IMR-90 (cell line): ENCODE results near the gene TSSK3. TPM values are rescaled to one million over a fixed set of nuclear protein-coding genes. Genes with fewer than 3 reads are reported as not detected.

Source experiments
- ATAC-seq: fragments of 200-7000 bp; cut with Tn5 transposase; 2 replicates; pipeline ENCODE4 v1.9.1; 2020; ENCODE audit warnings: low read depth, mild to moderate bottlenecking, moderate library complexity
- BruUV-seq: library from RNA; stranded (reverse); fragments of 400-500 nt; replicated peaks from 2 replicates; lab custom pipeline; 2021; lab: Mats Ljungman, UMichigan
- CTCF ChIA-PET: fragments of 300-600 bp; formaldehyde crosslinking; extraction: SDS; loops from one replicate; lab custom pipeline; 2021; ENCODE audit warnings: antibody characterized with exemption; lab: Yijun Ruan, JAX
- POLR2A ChIA-PET: fragments of 300-600 bp; sonication (Branson Sonifier 250); formaldehyde crosslinking; loops from one replicate; lab custom pipeline; 2022; ENCODE audit warnings: antibody characterized with exemption; ENCODE audit not compliant: unreplicated experiment; lab: Charles Lee
- DNase-seq: peaks from one replicate; pipeline ENCODE4 v3.0.0; 2013
- H2AFZ ChIP-seq: replicated peaks from 2 replicates; pipeline ENCODE3; 2013; ENCODE audit warnings: low read length, mild to moderate bottlenecking; ENCODE audit not compliant: poor library complexity
- H2AK5ac ChIP-seq: 2 replicates; pipeline ENCODE4 v1.6.1; 2013; ENCODE audit warnings: low read depth, low read length, inconsistent platforms
- H2AK9ac ChIP-seq: replicated peaks from 2 replicates; pipeline ENCODE3; 2013; ENCODE audit warnings: mild to moderate bottlenecking, low read depth, low read length, moderate library complexity; ENCODE audit not compliant: poor library complexity
- H2BK120ac ChIP-seq: 2 replicates; pipeline ENCODE4 v1.6.1; 2013; ENCODE audit warnings: low read depth, low read length, inconsistent platforms
- H2BK15ac ChIP-seq: 3 replicates; pipeline ENCODE4 v1.6.1; 2013; ENCODE audit warnings: low read depth, low read length, inconsistent platforms
- H2BK20ac ChIP-seq: 2 replicates; pipeline ENCODE4 v1.6.1; 2013; ENCODE audit warnings: low read depth, mild to moderate bottlenecking, inconsistent platforms, low read length, moderate library complexity
- H2BK5ac ChIP-seq: 2 replicates; pipeline ENCODE4 v1.6.1; 2013; ENCODE audit warnings: mild to moderate bottlenecking, low read depth, low read length, inconsistent platforms; ENCODE audit not compliant: poor library complexity, severe bottlenecking
- H3K14ac ChIP-seq: replicated peaks from 2 replicates; pipeline ENCODE4 v1.6.1; 2013; ENCODE audit warnings: low read depth, low read length, inconsistent platforms
- H3K18ac ChIP-seq: 2 replicates; pipeline ENCODE4 v1.6.1; 2013; ENCODE audit warnings: low read depth, low read length, control low read depth
- H3K23ac ChIP-seq: 2 replicates; pipeline ENCODE4 v1.6.1; 2013; ENCODE audit warnings: low read depth, low read length, inconsistent platforms
- H3K27ac ChIP-seq: 2 replicates; pipeline ENCODE4 v1.5.1; 2013; ENCODE audit warnings: mild to moderate bottlenecking, control low read depth, low read length; ENCODE audit not compliant: insufficient read depth
- H3K27me3 ChIP-seq: 2 replicates; pipeline ENCODE4 v1.6.1; 2013; ENCODE audit warnings: low read length; ENCODE audit not compliant: control insufficient read depth, insufficient read depth
- H3K36me3 ChIP-seq: 2 replicates; pipeline ENCODE4 v1.6.1; 2013; ENCODE audit warnings: low read length, mixed read lengths; ENCODE audit not compliant: control insufficient read depth, insufficient read depth
- H3K4ac ChIP-seq: 2 replicates; pipeline ENCODE4 v1.6.1; 2013; ENCODE audit warnings: low read depth, low read length, inconsistent platforms
- H3K4me1 ChIP-seq: 2 replicates; pipeline ENCODE4 v1.6.1; 2013; ENCODE audit warnings: low read length, mixed read lengths; ENCODE audit not compliant: control insufficient read depth, insufficient read depth
- H3K4me2 ChIP-seq: 2 replicates; pipeline ENCODE4 v1.6.1; 2013; ENCODE audit warnings: low read depth, mild to moderate bottlenecking, control low read depth, low read length, moderate library complexity
- H3K4me3 ChIP-seq: 2 replicates; pipeline ENCODE4 v1.5.1; 2013; ENCODE audit warnings: low read depth, mild to moderate bottlenecking, control low read depth, low read length, moderate library complexity; ENCODE audit not compliant: insufficient read depth
- H3K56ac ChIP-seq: 2 replicates; pipeline ENCODE4 v1.6.1; 2013; ENCODE audit warnings: low read length, inconsistent platforms; ENCODE audit not compliant: insufficient read depth; ENCODE audit errors: extremely low read depth
- H3K79me1 ChIP-seq, 2 experiments: 2 replicates each; pipeline ENCODE4 v1.6.1; 2013; ENCODE audit warnings: low read length in 2 of 2, inconsistent platforms in 1 of 2, low read depth in 1 of 2
- H3K9ac ChIP-seq: 2 replicates; pipeline ENCODE4 v1.6.1; 2013; ENCODE audit warnings: low read depth, low read length, control low read depth
- H3K9me1 ChIP-seq: 2 replicates; pipeline ENCODE4 v1.6.1; 2013; ENCODE audit warnings: low read length, inconsistent platforms; ENCODE audit not compliant: insufficient read depth
- H3K9me3 ChIP-seq: 2 replicates; pipeline ENCODE4 v1.6.1; 2013; ENCODE audit warnings: low read length; ENCODE audit not compliant: control insufficient read depth, insufficient read depth
- H4K20me1 ChIP-seq: 2 replicates; pipeline ENCODE4 v1.6.1; 2013; ENCODE audit warnings: low read length, inconsistent platforms; ENCODE audit not compliant: insufficient read depth
- H4K5ac ChIP-seq: 2 replicates; pipeline ENCODE4 v1.6.1; 2013; ENCODE audit warnings: mild to moderate bottlenecking, low read depth, low read length, control low read depth
- H4K8ac ChIP-seq, 2 experiments: 2 replicates each; pipeline ENCODE4 v1.6.1; 2013; ENCODE audit warnings: low read depth in 2 of 2, low read length in 2 of 2, control low read depth in 1 of 2, inconsistent platforms in 1 of 2
- H4K91ac ChIP-seq: 2 replicates; pipeline ENCODE4 v1.6.1; 2013; ENCODE audit warnings: low read depth, low read length, inconsistent platforms; ENCODE audit not compliant: insufficient read depth
- BHLHE40 ChIP-seq: fragments of 150-350 bp; IDR thresholded peaks from 2 replicates; pipeline ENCODE4 v1.6.1; 2016; ENCODE audit warnings: mild to moderate bottlenecking, low read depth, low read length
- CHD1 ChIP-seq: IDR thresholded peaks from 2 replicates; pipeline ENCODE4 v1.6.1; 2012; ENCODE audit warnings: low read depth, low read length, improper control_type of control experiment
- ELK1 ChIP-seq: fragments of 150-350 bp; IDR thresholded peaks from 2 replicates; pipeline ENCODE4 v1.6.1; 2016; ENCODE audit warnings: low read depth, mild to moderate bottlenecking, low read length, moderate library complexity, borderline replicate concordance
- FOS ChIP-seq: fragments of 150-350 bp; IDR thresholded peaks from 2 replicates; pipeline ENCODE4 v1.6.1; 2016; ENCODE audit warnings: low read depth, low read length
- MXI1 ChIP-seq: IDR thresholded peaks from 2 replicates; pipeline ENCODE4 v1.6.1; 2012; ENCODE audit warnings: low read depth, mild to moderate bottlenecking, low read length, moderate library complexity, borderline replicate concordance
- RAD21 ChIP-seq: IDR thresholded peaks from 2 replicates; pipeline ENCODE4 v1.6.1; 2012; ENCODE audit warnings: low read length, improper control_type of control experiment
- RCOR1 ChIP-seq: IDR thresholded peaks from 2 replicates; pipeline ENCODE4 v1.6.1; 2012; ENCODE audit warnings: mild to moderate bottlenecking, low read length, improper control_type of control experiment; ENCODE audit not compliant: insufficient replicate concordance
- SMC3 ChIP-seq: fragments of 150-350 bp; IDR thresholded peaks from 2 replicates; pipeline ENCODE4 v1.6.1; 2016; ENCODE audit warnings: low read depth, mild to moderate bottlenecking, antibody characterized with exemption, low read length, moderate library complexity
- USF2 ChIP-seq: fragments of 150-350 bp; IDR thresholded peaks from 2 replicates; pipeline ENCODE4 v1.6.1; 2017; ENCODE audit warnings: mild to moderate bottlenecking, antibody characterized with exemption, low read length, low read depth
- whole genome bisulfite sequencing, 2 experiments: methylation state at CpG; one replicate each; pipeline versions ENCODE4 v1.1.5 to v1.1.7; 2013; ENCODE audit warnings: missing lambda C conversion rate in 2 of 2; ENCODE audit not compliant: insufficient read length in 1 of 2; ENCODE audit errors: extremely low coverage in 2 of 2; 5-methylcytosine and 5-hydroxymethylcytosine counted together
- dilution Hi-C: fragments of 300-500 bp; cut with HindIII; formaldehyde crosslinking; loops from one replicate; pipeline ENCODE4 v1.14.3; 2018; ENCODE audit warnings: low sequenced_read_pairs; ENCODE audit not compliant: unreplicated experiment
- in situ Hi-C: fragments of 300-500 bp; cut with MboI; formaldehyde crosslinking; loops from 3 replicates; pipeline ENCODE4 v1.14.3; 2019; ENCODE audit warnings: low sequenced_read_pairs, inconsistent platforms, mixed read lengths
- intact Hi-C: fragments of 100-400 bp; cut with micrococcal nuclease; formaldehyde crosslinking; loops from 2 replicates; pipeline ENCODE4 v1.10.0; 2022
- polyA plus RNA-seq, 3 experiments: library from polyadenylated mRNA; depleted of rRNA; stranded (reverse); fragments of >200 nt; gene quantifications; 2 replicates each; pipeline ENCODE4 v1.2.3, GENCODE V29; 2012; ENCODE audit warnings: low replicate concordance in 1 of 3
- total RNA-seq: library from RNA; depleted of rRNA; stranded (reverse); fragments of >200 nt; gene quantifications from 2 replicates; pipeline ENCODE4 v1.2.3, GENCODE V29; 2012

The TSSK3 gene
- total and polyA plus RNA-seq, 2 of the 4 experiments (the other 2 are of a cell fraction): 0.96 TPM; not detected in 1

GRCh38 chr1:32376199-32376598, 13.9 kb downstream of the TSSK3 start:
- dilution Hi-C loops: no loop called here
- 100% methylated on average over 4 of the region's 11 CpGs; no CpG with 5 or more reads in 1 of the 2 experiments for WGBS, 2 experiments

More at GRCh38 chr1:32376199-32376598, 13.9 kb downstream of the TSSK3 start:
- in situ Hi-C loops (no loop called here), intact Hi-C loops (no loop called here)
- Histone ChIP-seq H3K79me1 (peaks cover 3 to 8% of the 10 kb centered on the region in 2 experiments; a peak in 3 of 4 replicates), H3K4ac (no peak overlapping the region), H2BK15ac (no peak overlapping the region), H2AK9ac (no peak overlapping the region), H3K4me3 (no peak overlapping the region), H3K9me1 (no peaks in the 10 kb centered on the region), H2BK20ac (no peak overlapping the region), H4K8ac (no peak overlapping the region), H2AK5ac (no peak overlapping the region), H2BK5ac (no peak overlapping the region), H3K27me3 (no peaks in the 10 kb centered on the region), H3K36me3 (peaks cover 76% of the 10 kb centered on the region), H4K91ac (no peak overlapping the region), H3K4me1 (no peaks in the 10 kb centered on the region), H4K20me1 (peaks cover 4% of the 10 kb centered on the region; the same call in 1 of the 2 replicates), H3K9me3 (no peaks in the 10 kb centered on the region), H3K23ac (no peak overlapping the region), H4K5ac (no peak overlapping the region), H3K14ac (no peak overlapping the region), H3K4me2 (no peak overlapping the region), H3K18ac (no peak overlapping the region), H2AFZ (no peak overlapping the region), H3K27ac (no peak overlapping the region), H3K56ac (no peak overlapping the region), H3K9ac (no peak overlapping the region), H2BK120ac (no peak overlapping the region)
- ChIA-PET CTCF (no interaction called here), POLR2A (no interaction called here)
- TF ChIP-seq FOS (no peak), MXI1 (no peak), SMC3 (no peak), BHLHE40 (no peak), ELK1 (no peak), USF2 (no peak), RAD21 (no peak), CHD1 (no peak), RCOR1 (no peak)
- no TSS peak for BruUV-seq
- ATAC-seq (no peak), DNase-seq (no peak)
